GM23338 (cell line): ENCODE data around the gene SMYD3.

Experiments used
- CREB1 ChIP-seq: fragments of 250-450 bp; sonication (Bioruptor Pico); IDR thresholded peaks from 2 replicates; pipeline ENCODE4 v1.5.0; 2020; ENCODE audit warnings: low read depth, mild to moderate bottlenecking, moderate library complexity
- CTCF ChIP-seq, 2 experiments: fragments of 200-600 bp in 1 of 2; sonication (generic) in 1 of 2; conservative IDR thresholded peaks; 2 replicates each; pipeline versions ENCODE4 v1.5.1 to v1.6.1; 2016 to 2017; ENCODE audit warnings: antibody characterized with exemption in 2 of 2, low read depth in 2 of 2, mild to moderate bottlenecking in 2 of 2, moderate library complexity in 1 of 2
- EZH2 ChIP-seq: fragments of 200-600 bp; sonication (generic); IDR thresholded peaks from one replicate; pipeline ENCODE4 v1.8.0; 2017; ENCODE audit warnings: antibody characterized with exemption, mild to moderate bottlenecking, low read depth; ENCODE audit not compliant: unreplicated experiment
- EZH2phosphoT487 ChIP-seq: fragments of 200-600 bp; sonication (generic); IDR thresholded peaks from one replicate; pipeline ENCODE4 v1.8.1; 2018; ENCODE audit warnings: antibody characterized with exemption; ENCODE audit not compliant: unreplicated experiment
- JUNB ChIP-seq: IDR thresholded peaks from one replicate; pipeline ENCODE4 v1.6.1; 2016; ENCODE audit warnings: antibody characterized with exemption; ENCODE audit not compliant: unreplicated experiment
- POLR2AphosphoS5 ChIP-seq: IDR thresholded peaks from 2 replicates; pipeline ENCODE4 v1.6.1; 2016; ENCODE audit warnings: antibody characterized with exemption, low read depth
- ZNF331 ChIP-seq: fragments of 250-450 bp; sonication (Bioruptor Pico); IDR thresholded peaks from 2 replicates; pipeline ENCODE4 v1.5.0; 2020; ENCODE audit warnings: low read depth, mild to moderate bottlenecking, moderate library complexity

DNA sequence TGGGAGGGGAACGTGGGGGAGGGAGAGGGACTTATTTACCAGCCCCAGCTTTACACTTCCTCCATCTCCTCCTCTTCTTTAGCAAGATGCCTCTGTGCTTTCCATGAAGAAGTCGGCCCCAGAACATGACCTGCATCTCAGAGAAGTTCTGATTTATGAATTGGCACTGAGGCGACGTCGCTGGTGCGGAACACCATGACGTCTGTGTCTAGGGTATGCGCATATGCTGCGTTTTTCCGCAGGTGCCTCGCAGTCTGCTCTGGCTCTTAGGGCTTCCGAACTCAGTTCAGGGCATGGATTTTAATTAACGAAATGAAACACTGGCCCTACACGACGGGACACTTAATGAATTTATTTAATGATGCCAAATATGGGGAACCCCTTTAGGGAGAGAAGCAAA is 510.3 kb downstream of the SMYD3 start:
- no peak for TF ChIP-seq CTCF (conservative IDR thresholded peaks at IDR 0.05; ENCODE audit: low read depth in 2 of 2)
- no peak for TF ChIP-seq POLR2AphosphoS5
- TF ChIP-seq EZH2phosphoT487: no peak
- no peak for TF ChIP-seq CREB1 (CRISPR knock-in tag)
- no peak for TF ChIP-seq EZH2
- TF ChIP-seq ZNF331: no peak
- TF ChIP-seq JUNB: no peak
